HG03432 (cell line): Measurements from ENCODE around the gene PDZRN4.
A peak's percentile ranks its signal among the peaks of the same experiment; 100 is the strongest.
"Not testable (repeated sequence)": the region's sequence is repeated elsewhere in the genome, so short reads cannot be mapped to it uniquely, and the experiment has no call there.

Experiments
- ATAC-seq: cut with Tn5 transposase; IDR thresholded peaks from one replicate; pipeline ENCODE4 v1.9.1; 2021; ENCODE audit warnings: mild to moderate bottlenecking, moderate library complexity; ENCODE audit not compliant: unreplicated experiment

PDZRN4 gene

DNA sequence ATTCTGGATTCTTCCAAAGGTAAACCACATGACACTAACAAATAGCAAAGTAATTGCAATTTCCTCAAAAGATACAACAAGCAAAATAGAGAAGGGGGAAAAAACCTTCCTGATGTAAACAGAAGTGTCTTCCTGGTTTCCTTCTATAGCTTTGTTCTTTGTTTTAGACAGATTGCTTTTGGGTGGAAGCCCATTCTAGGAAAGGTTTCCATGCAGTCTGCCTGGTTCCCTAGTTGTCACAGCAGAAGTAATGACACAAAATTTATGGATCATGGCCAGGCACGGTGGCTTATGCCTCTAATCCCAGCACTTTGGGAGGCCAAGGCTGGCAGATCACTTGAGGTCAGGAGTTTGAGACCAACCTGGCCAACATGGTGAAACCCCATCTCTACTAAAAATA lies 359.0 kb downstream of the PDZRN4 start:
- not testable (repeated sequence) for ATAC-seq

DNA sequence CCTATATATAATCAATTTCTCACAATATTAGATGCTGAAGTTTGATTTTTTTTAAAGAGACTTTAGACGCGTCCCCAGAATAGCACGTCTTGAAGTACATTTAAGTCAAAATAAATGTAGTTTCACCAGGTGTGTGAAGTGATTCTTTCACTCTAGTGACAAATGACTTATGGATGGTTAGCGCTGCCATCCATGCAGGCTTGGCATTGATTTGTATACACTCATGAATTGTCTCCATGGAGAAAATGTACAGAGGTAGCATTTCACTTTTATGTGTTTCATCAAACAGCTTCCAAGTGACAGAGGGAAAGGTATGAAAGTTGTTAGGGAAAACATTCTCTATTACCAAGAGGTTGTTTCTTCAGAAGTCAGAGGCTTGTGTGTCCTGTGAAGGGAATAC lies 360.8 kb downstream of the PDZRN4 start:
- ATAC-seq = no peak

DNA sequence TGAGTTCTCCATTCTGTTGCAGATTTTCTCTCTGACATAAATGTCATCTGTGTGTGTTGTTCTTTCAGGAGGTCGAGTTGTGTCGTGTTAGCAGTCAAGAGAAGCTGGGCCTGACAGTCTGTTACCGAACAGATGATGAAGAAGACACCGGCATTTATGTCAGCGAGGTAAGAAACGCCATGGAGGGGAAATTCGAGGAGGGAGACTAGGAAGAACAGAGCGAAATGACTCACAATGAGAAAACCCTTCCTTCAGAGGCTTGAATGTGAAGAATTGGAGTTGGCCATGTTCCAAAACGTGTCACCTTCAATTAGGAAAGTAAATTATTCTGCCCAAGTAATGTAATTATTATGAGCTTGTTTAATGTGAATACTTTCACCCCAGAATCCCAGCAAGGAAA lies 364.5 kb downstream of the PDZRN4 start:
- no peak for ATAC-seq

DNA sequence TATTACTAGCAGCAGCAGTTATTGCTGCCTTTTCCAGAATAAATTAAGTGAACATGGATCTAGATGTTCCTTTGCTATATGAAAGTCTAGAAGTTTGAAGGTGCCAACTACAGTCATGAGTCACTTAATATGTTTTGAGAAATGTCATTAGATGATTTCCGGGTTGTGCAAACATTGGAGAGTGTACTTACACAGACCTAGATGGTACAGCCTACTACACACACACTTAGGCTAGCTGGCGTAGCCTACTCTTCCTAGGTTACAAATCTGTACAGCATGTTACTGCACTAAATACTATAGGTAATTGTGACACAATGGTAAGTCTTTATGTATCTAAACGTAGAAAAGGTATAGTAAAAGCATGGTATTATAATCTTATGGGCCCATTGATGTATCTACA lies 368.1 kb downstream of the PDZRN4 start:
- ATAC-seq = no peak

DNA sequence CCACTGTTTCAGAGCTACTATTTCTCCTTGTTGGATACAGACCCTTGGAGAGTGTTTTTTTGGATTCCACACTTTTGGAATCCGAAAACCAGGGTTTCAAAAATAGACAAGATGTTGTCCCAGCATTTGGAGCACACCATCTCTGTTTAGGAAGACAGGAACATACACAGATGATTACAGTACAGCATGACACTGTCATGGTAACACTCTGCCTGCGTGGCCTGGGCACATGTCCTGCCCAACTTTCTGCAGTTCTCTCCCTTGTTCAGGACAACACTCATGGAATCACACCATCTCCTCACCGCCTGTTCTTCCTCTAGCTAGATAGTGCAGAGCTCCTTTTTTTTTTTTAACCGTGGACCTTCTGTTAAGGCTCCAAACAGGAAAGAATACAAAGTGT lies 369.2 kb downstream of the PDZRN4 start:
- ATAC-seq = no peak

DNA sequence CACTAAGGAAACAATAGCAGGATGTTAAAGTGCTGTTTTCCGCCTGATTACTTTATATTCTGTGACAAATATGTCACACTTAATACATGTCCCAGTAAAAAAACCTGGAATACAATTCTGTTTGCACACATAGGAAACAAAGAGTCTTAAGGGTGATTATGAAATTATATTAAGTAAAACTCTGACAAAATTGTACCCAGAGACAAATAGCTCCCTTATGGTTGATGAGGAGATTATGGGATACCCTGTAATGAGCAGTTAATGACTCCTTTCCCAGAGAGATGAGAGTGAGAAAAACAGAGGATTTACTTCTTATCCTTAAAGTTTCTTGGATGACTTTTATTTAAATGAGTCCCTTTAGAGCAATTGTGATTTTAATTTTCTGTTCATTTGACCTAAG lies 370.6 kb downstream of the PDZRN4 start:
- no peak for ATAC-seq

DNA sequence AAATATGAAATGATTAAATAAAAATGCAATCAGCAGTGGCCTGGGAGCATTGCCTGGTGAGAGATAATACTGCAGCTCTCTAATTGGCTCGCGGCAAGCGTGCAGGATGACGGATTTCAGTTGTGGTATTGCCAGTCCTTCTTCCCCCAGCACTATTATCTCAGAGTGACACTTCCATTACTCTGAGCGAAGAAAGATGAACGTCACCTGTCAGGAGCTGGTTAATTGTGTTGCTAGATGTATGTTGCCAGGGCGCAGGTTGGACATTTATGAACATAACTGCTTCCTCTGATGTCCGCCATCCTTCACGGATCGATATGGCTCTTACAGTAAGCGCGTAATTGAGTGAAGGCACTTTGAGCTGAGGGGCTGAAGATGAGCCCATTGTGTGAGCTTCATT lies 374.9 kb downstream of the PDZRN4 start:
- ATAC-seq = no peak

DNA sequence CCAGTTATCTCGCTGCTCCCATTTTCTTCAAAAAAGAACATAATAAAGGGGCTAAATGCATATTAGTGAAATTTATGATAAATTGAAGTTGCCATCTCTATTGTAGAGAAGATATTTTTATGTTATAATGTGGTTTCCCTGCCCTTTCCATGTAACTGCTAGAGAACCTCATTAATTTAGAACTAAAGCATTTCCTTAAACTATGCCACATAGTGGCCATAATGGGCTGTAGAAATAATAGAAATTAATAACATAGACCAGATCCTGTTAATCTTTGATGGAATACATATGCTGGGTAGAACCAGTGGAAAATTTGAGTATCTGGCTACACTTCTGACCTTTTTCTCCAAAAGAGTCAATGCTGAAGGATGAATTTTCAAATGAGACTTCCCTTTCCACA lies 376.7 kb downstream of the PDZRN4 start:
- no peak for ATAC-seq

DNA sequence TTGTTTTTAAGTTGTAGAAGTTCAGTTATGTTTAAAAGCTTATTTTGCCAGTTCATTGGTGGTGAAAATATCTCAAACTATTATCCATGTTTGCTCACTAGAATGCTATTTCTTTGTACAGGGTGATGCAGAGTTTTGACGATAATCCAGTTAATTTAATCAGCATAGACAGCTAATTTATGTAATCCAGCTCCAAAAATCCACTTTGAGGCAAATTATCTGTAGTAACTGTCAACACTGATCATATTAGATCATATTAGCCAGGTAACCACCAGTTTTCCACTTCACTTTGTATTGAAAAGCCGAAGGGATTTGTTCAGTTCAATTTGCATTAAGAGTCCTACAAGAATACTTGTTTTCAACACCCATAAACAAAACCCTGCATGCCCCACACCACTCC lies 378.6 kb downstream of the PDZRN4 start:
- no peak for ATAC-seq

DNA sequence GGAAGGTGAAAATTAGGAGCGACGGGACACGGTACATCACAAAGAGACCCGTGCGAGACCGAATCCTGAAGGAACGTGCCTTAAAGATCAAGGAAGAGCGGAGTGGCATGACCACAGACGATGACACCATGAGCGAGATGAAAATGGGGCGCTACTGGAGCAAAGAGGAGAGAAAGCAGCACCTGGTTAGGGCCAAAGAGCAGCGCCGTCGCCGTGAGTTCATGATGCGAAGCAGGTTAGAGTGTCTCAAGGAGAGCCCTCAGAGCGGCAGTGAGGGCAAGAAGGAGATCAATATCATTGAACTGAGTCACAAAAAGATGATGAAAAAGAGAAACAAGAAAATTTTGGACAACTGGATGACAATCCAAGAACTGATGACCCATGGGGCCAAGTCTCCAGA lies 385.3 kb downstream of the PDZRN4 start:
- no peak for ATAC-seq

DNA sequence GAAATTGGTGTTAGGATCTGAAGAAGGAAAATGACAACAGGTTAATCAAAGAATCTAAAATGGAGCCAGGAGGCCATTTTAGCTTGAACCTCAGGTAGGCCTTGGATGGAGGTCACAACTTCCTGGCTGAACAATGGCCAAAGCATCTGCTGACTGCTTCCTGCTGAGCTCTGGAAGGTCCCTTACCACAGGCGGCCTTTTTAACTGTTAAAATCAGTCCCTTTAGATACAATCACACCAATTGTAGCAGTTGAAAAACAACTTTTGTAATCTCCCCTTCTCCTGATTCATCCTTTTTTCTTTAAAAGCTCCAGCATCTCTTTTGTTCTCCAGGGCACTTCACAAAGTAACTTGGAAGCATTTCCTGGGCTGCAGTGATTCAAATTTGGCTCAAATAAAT lies 388.8 kb downstream of the PDZRN4 start:
- ATAC-seq = no peak

DNA sequence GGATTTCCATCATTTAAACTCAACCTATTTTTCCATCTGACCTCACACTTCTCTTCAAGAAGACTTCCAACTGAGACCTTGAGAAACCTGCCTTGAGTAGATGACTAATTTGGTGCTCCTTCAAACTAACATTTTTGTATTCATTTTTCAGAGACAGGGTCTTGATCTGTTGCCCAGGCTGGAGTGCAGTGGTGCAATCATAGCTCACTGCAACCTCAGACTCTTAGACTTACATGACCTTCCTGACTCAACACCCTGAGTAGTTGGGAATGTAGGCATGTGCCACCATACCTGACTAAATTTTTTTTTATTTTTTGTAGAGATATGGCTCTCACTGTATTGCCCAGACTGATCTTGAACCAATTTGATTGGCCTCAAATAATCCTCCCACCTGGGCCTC lies 389.9 kb downstream of the PDZRN4 start:
- no peak for ATAC-seq

DNA sequence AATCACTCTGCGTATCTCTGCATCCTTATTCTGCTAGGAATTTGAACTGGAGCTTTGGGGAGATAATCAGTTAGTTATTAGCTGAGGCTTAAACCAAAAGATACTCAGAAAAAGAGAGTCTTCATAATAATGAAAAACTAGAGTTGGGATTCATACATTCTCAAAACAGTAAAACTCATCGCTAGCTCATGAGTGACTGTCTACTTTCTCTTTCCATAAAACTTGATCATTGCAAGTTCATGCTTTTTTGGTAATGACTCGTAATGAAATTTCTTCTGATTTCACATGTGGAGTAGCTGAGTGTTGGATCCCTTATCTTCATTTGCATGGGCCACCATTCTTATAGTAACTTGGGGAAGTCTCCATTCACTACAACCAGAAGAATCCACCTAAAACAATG lies 397.7 kb downstream of the PDZRN4 start:
- peak; percentile 76 for ATAC-seq

DNA sequence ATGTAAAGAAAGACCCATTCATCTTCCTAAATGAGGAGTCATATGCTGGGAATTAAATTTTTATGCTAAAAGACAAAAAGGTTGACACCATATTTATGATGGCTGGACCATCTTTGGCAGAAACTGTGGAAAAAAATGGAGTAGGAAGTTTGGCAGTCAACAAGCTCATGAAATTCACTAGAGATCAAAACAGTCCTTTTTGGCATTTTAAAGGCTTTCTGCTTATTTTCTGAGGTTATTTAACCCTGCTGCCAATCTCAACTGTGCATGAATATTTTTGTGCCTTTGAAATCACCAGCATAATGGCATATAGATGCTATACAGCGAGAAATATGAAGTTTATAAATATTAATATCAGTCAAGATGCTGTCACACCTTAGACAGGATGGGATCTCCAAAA lies 399.5 kb downstream of the PDZRN4 start:
- ATAC-seq = no peak

DNA sequence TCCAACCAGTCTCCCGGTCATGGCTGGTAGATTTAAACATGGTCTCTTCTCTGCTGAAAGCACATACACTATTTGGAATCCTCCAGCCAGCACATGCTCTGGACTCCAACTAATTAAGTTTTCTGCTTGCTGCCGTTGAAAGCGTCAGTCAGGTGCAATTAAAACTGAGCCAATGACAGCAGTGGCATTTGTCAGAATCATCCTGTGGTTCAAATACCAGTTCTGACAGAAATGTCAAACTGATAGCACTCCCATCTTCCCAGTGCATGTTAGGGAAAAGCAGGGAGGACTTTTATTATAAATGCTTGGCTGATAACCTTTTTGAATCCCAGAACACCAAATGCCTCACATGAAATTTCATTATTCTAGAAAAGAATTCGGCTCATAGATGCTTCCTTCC lies 401.8 kb downstream of the PDZRN4 start:
- ATAC-seq = no peak

DNA sequence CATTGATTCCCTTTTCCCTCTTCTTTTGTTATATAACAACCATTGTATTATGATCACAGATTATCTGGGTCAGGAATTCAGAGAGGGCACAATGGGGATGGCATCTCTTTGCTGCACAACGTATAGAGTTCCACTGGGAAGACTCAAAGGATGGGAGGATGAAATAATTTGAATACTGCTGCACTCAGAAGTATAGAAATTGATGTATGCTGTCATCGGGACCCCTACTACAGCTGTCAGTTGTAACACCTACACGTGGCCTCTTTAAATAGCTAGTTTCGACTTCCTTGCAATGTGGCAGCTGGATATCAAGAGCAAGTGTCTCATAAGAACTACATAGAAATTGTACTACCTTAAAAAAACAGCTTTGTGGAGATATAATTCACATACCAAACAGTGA lies 408.1 kb downstream of the PDZRN4 start:
- ATAC-seq = no peak

DNA sequence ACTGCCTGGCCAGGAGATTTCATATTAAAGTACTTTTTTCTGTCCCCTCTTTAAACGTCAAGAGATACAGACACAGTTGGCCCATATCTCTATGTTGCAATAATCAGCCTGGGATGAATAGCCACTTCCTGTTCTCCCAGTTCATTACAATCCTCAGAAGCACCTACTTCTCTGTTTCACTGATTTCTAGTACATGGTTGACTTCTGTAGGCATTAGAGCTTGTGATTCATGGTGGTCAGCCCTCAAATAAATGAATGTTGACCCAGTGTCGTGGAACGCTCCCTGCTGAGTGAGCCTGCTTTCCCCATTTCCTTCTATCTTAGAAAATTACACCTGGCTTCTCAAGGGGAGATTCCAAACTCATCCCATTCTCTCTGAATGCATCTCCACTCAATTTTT lies 416.7 kb downstream of the PDZRN4 start:
- no peak for ATAC-seq

DNA sequence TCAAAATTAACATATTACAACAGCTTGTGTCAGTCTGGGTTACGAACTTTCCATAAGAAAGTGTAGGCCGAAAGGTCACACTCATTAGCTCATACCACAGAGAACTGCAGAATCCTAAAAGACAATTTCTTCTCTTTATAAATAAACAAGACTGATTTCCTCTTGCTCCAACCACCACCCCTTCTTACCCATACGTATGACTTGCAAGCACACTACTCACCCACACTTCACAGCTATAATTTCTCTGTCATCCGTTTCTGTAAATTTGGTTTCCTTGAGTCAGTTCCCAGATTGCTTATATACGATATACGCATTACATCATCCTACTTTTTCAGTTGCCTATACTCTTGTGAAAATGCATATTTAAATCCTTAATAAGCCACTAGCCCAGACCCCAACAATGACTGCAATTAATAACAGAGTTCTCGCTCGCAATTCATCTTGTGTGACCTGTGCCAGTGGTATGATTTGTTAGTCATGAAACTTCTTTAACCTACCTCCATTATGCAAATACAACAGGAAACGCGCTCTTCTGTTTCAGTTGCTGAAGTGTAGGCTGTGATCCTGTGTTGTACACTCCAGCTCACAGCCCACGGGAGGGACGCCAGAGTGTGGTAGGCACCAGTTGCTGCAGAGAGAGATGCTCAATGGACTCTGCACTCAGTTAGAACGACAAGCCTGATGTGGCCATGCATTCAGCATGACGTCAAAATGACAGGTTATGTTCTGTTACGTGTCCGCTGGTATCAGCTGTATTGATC lies 417.6 kb downstream of the PDZRN4 start:
- ATAC-seq = peak; percentile 60

DNA sequence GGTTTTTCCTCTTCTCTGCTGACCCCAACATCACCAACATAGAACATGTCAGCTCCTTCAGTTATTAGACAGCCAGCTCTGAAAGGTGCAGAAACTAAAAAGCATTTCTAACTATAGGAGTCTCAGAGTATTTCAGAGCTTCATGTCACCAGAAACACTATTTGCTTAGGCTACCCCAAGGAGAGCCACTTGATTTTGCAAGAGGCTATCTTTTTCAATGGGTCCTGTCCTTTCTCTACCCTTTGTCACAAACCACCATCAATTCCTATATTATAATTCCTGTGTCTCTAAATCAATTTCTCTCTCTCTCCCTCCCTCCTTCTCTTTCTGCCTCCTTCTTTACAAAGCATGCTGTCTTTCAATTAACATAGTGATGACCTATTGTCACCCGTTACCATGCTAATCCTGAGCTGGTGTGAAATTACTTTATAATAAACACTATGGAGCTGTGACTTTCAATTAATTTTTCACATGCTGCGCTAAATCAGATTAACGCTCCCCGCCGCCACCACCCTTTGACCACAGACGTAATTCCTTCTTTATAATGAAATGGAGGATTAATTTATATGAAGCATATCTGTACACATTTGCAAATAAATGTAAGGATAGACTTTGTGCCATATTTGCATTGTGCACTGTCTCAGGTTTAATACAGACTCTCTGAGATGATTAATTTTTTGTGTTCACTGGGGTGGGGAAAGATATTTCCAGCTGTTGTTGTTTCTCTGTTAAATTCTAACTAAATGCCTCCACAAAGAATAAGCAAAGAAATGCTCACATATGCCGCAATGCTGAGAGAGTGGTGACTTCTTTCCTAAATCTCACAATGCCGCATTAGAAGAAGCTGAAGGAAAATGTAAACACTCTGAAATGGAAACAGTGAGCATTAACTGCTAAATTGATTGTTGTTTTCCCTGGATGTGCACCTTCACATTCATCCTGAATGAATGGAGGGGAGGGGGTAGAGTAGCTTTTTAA lies 418.6 kb downstream of the PDZRN4 start:
- no peak for ATAC-seq

DNA sequence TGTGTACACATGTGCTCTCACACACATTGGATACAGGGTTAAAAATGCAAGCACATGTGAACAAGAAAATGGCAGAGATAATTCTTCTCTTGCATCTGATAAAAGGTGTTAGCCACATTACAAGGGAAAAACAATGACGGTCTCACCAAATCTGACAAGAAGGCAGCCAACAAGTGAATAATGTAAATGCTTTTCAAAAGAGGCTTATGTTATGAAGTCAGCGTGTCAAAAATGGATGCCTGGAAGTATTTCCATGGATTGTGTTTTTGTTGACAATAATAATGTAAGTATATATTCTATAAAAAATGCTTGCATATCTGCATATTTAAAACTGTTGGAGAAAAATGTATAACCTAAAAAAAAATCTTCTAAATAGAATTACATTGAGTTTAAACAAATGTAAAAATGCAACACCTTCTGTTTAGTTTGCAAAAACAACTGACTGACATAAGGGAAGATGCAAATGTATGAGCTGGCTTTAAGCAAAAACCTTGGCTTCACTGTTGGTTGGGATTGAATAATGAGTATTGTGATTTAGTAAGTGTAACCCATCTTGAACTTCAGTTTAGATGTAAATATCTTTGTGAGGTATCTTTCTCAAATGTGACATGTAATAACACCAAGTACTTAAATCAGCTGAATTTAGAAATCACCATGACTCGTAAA lies 424.9 kb downstream of the PDZRN4 start:
- ATAC-seq = no peak

DNA sequence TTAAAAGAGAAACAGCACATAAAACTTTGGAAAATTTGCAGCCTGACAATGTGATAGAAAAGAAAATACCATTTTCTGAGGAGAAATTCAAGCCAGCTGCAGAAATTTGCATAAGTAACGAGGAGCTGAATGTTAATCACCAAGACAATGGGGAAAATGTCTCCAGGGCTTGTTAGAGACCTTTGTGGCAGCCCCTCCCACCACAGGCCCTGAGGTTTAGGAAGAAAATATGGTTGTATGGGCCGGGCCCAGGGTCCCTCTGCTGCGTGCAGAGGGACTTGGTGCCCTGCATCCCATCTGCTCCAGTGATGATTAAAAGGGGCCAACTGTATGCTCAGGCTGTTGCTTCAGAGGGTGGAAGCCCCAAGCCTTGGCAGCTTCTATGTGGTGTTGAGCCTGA lies 427.1 kb downstream of the PDZRN4 start:
- ATAC-seq = not testable (repeated sequence)

DNA sequence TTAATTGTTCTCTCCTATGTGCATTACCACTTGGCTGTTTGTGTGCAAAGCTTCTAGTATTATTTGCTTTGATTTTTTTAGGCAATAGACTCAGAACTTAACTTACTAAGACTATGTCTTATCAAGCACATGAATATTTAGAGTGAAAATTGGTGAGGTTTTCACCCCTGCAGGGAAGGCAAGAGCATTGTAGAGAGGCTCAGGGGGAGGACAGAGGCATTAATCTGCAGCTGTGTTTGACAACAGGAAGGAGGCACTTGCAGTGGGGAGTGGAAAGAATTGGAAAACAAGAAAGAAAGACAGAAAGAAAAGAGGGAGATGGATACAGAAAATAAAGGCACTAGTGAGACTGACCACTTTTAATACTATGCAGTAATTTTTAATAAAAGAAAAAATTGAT lies 431.6 kb downstream of the PDZRN4 start:
- no peak for ATAC-seq
